Hepatocyte (in vitro differentiated cells): ENCODE measurements around the gene DLG2. TPM values are rescaled to one million over a fixed set of nuclear protein-coding genes. Genes with fewer than 3 reads are reported as not detected.

Source experiments
- DNase-seq: peaks from one replicate; pipeline ENCODE4 v3.0.0-alpha.2; 2016; ENCODE audit warnings: low spot score
- H2AFZ ChIP-seq: fragments of 200-600 bp; sonication (generic); 2 replicates; pipeline ENCODE4 v1.6.0; 2016; ENCODE audit warnings: antibody characterized with exemption, mild to moderate bottlenecking
- H3K27ac ChIP-seq: fragments of 200-600 bp; sonication (generic); 2 replicates; pipeline ENCODE4 v1.5.1; 2016; ENCODE audit warnings: mild to moderate bottlenecking
- H3K27me3 ChIP-seq: fragments of 200-600 bp; sonication (generic); 2 replicates; pipeline ENCODE4 v1.6.1; 2016
- H3K36me3 ChIP-seq: fragments of 200-600 bp; sonication (generic); replicated peaks from 2 replicates; pipeline ENCODE4 v1.5.1; 2016; ENCODE audit warnings: low read depth; ENCODE audit not compliant: insufficient read depth
- H3K4me1 ChIP-seq: fragments of 200-600 bp; sonication (generic); 2 replicates; pipeline ENCODE4 v1.5.1; 2016; ENCODE audit warnings: mild to moderate bottlenecking, moderate library complexity; ENCODE audit not compliant: insufficient read depth
- H3K4me2 ChIP-seq: fragments of 200-600 bp; sonication (generic); 2 replicates; pipeline ENCODE4 v1.6.0; 2016
- H3K4me3 ChIP-seq: fragments of 200-600 bp; sonication (generic); 2 replicates; pipeline ENCODE4 v1.5.1; 2016; ENCODE audit warnings: mild to moderate bottlenecking
- H3K79me2 ChIP-seq: fragments of 200-600 bp; sonication (generic); 2 replicates; pipeline ENCODE4 v1.6.0; 2017; ENCODE audit warnings: mild to moderate bottlenecking
- H3K9me2 ChIP-seq: fragments of 200-600 bp; sonication (generic); replicated peaks from 2 replicates; pipeline ENCODE4 v1.6.0; 2017; ENCODE audit warnings: mild to moderate bottlenecking; ENCODE audit not compliant: insufficient read depth
- H3K9me3 ChIP-seq: fragments of 200-600 bp; sonication (generic); 2 replicates; pipeline ENCODE4 v1.5.1; 2016; ENCODE audit warnings: low read depth, mild to moderate bottlenecking
- H4K20me1 ChIP-seq: fragments of 200-600 bp; sonication (generic); 2 replicates; pipeline ENCODE4 v1.6.0; 2016; ENCODE audit warnings: mild to moderate bottlenecking; ENCODE audit not compliant: insufficient read depth, poor library complexity, severe bottlenecking
- EZH2 ChIP-seq: fragments of 200-600 bp; sonication (generic); IDR thresholded peaks from 2 replicates; pipeline ENCODE4 v1.6.1; 2016; ENCODE audit warnings: antibody characterized with exemption, mild to moderate bottlenecking, borderline replicate concordance
- EZH2phosphoT487 ChIP-seq: fragments of 200-600 bp; sonication (generic); IDR thresholded peaks from one replicate; pipeline ENCODE4 v1.6.1; 2018; ENCODE audit warnings: antibody characterized with exemption, mild to moderate bottlenecking, low read depth, moderate library complexity; ENCODE audit not compliant: unreplicated experiment, severe bottlenecking
- whole genome bisulfite sequencing: methylation state at CpG from one replicate; pipeline ENCODE4 v1.1.6; 2016; ENCODE audit warnings: low lambda C conversion rate; ENCODE audit errors: missing lambda C conversion rate; 5-methylcytosine and 5-hydroxymethylcytosine counted together
- polyA plus RNA-seq: library from polyadenylated mRNA; unstranded; fragments of >200 nt; fragmentation: Nextera tagmentation; extraction: Ambion mirVana; gene quantifications from 2 replicates; pipeline ENCODE4 v1.2.1, GENCODE V29; 2016
- total RNA-seq: library from RNA; depleted of rRNA; stranded (reverse); fragments of >200 nt; gene quantifications from 2 replicates; pipeline ENCODE4 v1.2.3, GENCODE V29; 2014
- TF ChIP-seq, protein P1 (sequence below): fragments of 200-600 bp; sonication (generic); IDR thresholded peaks from 2 replicates; pipeline ENCODE4 v1.5.1; 2016; ENCODE audit warnings: antibody characterized with exemption, mild to moderate bottlenecking; ENCODE audit not compliant: poor library complexity

Gene DLG2
- total and polyA plus RNA-seq, 2 experiments from 2014 or later: 2.6 to 6.8 TPM

DNA sequence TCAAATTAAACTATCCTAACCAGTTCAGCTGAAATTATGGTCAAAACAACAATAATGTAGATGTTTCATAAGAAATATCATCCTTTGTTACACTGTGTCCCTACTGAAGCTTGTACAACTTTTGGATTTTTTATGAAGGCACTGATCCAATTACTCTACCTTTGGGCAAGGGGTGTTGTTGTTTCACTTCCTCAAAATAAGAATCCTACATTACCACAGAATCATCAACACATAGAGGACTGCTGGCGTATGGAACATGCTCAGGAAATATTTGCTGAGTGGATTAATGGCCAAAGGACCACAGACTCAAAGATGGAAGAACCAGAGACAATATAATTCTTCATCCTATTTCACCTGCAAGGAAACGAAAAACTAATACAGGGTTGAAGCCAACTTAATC is 1433.4 kb downstream of the DLG2 start:
- no peak overlapping the region for H3K4me2 ChIP-seq
- H3K27ac ChIP-seq: no peak overlapping the region
- H3K4me1 ChIP-seq: no peaks in the 10 kb centered on the region
- H3K9me2 ChIP-seq: no peaks in the 10 kb centered on the region
- 84% methylated on average over 2 of the region's 2 CpGs for WGBS
- H3K4me3 ChIP-seq: no peak overlapping the region
- no peaks in the 10 kb centered on the region for H3K9me3 ChIP-seq
- H2AFZ ChIP-seq: no peak overlapping the region
- no peaks in the 10 kb centered on the region for H3K79me2 ChIP-seq
- TF ChIP-seq, protein P1, sequence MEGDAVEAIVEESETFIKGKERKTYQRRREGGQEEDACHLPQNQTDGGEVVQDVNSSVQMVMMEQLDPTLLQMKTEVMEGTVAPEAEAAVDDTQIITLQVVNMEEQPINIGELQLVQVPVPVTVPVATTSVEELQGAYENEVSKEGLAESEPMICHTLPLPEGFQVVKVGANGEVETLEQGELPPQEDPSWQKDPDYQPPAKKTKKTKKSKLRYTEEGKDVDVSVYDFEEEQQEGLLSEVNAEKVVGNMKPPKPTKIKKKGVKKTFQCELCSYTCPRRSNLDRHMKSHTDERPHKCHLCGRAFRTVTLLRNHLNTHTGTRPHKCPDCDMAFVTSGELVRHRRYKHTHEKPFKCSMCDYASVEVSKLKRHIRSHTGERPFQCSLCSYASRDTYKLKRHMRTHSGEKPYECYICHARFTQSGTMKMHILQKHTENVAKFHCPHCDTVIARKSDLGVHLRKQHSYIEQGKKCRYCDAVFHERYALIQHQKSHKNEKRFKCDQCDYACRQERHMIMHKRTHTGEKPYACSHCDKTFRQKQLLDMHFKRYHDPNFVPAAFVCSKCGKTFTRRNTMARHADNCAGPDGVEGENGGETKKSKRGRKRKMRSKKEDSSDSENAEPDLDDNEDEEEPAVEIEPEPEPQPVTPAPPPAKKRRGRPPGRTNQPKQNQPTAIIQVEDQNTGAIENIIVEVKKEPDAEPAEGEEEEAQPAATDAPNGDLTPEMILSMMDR: no peak
- TF ChIP-seq EZH2phosphoT487: no peak
- TF ChIP-seq EZH2: no peak
- no peaks in the 10 kb centered on the region for H3K36me3 ChIP-seq
- no peak for DNase-seq
- no peaks in the 10 kb centered on the region for H4K20me1 ChIP-seq
- no peaks in the 10 kb centered on the region for H3K27me3 ChIP-seq

DNA sequence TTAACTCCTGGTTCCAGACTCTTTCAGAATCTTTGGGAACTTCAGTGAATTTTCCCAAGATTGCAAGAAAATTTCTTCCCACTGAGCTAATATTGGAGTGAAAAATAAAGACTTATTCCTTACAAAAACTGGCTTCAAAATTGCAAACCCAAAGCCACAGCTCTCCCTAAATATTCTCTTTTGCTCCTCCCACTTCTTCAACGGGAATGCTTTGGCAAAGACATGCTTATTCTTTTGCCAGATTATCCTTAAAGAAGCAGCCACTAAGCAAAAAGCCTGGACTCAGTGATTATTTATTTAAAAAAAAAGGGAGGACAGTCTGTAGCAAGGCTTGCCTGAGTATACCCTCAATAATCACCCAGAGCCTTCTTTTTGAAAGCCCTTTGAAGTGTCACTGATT is 1438.6 kb downstream of the DLG2 start:
- 52% methylated on average over 1 of the region's 1 CpG for WGBS
- Histone ChIP-seq H3K79me2 (no peaks in the 10 kb centered on the region), H3K4me2 (no peak overlapping the region), H3K36me3 (no peaks in the 10 kb centered on the region), H3K27me3 (no peaks in the 10 kb centered on the region), H3K9me2 (no peaks in the 10 kb centered on the region), H4K20me1 (no peaks in the 10 kb centered on the region), H3K27ac (no peak overlapping the region), H3K9me3 (no peaks in the 10 kb centered on the region), H3K4me1 (no peaks in the 10 kb centered on the region), H2AFZ (no peak overlapping the region), H3K4me3 (no peak overlapping the region)
- TF ChIP-seq, protein P1: no peak
- TF ChIP-seq EZH2phosphoT487: no peak
- no peak for TF ChIP-seq EZH2
- DNase-seq: no peak

DNA sequence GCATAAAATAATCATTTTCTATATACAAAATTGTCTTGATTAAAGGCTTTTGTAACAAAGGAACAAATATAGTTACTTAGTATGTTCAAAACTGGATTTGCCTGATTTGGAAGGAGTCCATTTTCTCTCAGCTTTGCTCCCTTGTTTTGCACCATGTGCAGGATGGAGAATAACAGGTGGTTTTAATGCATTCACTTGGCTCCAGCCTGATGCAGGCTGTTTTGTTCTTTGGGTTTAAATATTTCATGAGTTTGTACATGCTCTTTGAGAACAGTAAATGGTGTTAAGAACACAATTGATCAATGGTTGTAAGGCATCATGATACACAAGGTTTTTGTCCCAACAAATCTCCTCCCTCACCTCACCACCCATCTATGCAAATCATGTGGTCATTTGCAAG is 1454.1 kb downstream of the DLG2 start:
- Histone ChIP-seq H4K20me1 (no peaks in the 10 kb centered on the region), H3K79me2 (no peaks in the 10 kb centered on the region), H3K9me3 (no peaks in the 10 kb centered on the region), H3K4me1 (no peaks in the 10 kb centered on the region), H3K27me3 (no peaks in the 10 kb centered on the region), H3K9me2 (no peaks in the 10 kb centered on the region), H2AFZ (no peak overlapping the region), H3K4me2 (no peak overlapping the region), H3K36me3 (no peaks in the 10 kb centered on the region), H3K27ac (no peak overlapping the region), H3K4me3 (no peak overlapping the region)
- TF ChIP-seq EZH2phosphoT487: no peak
- TF ChIP-seq EZH2: no peak
- TF ChIP-seq, protein P1: no peak
- no peak for DNase-seq

DNA sequence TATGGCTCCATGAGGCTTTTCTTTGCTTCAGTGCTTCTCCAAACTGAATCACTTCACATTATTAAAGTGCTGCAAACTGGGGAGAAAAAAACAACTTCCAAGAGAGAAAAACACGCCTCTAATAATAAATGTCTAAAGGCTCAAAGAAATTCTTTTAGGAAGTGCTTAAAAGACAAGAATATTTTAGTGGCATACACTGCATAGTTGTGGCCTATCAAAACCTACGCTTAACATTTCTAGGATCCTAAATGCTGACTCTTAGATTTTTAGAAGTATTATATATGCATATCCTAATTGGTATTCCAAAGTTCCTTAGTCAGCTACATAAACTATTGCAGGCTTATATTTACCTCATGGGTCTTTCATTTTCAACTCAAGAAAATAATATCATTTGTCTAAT is 1462.0 kb downstream of the DLG2 start:
- H3K4me3 ChIP-seq: no peak overlapping the region
- no peaks in the 10 kb centered on the region for H3K9me2 ChIP-seq
- H3K79me2 ChIP-seq: no peaks in the 10 kb centered on the region
- H3K4me1 ChIP-seq: no peaks in the 10 kb centered on the region
- no peaks in the 10 kb centered on the region for H3K36me3 ChIP-seq
- no peak overlapping the region for H3K27ac ChIP-seq
- no peaks in the 10 kb centered on the region for H4K20me1 ChIP-seq
- no peaks in the 10 kb centered on the region for H3K27me3 ChIP-seq
- H3K4me2 ChIP-seq: no peak overlapping the region
- TF ChIP-seq EZH2 (no peak), EZH2phosphoT487 (no peak)
- TF ChIP-seq, protein P1: no peak
- no peak for DNase-seq
- WGBS: 91% methylated on average over 2 of the region's 2 CpGs
- H3K9me3 ChIP-seq: no peaks in the 10 kb centered on the region
- H2AFZ ChIP-seq: no peak overlapping the region
